ENCODE data around the gene KCNAB1. TPM values are rescaled to one million over a fixed set of nuclear protein-coding genes. Genes with fewer than 3 reads are reported as not detected.

The KCNAB1 gene
- total RNA-seq, 3 donors from 2014 or later: 0.65 to 13.5 (median 1.2) TPM

DNA sequence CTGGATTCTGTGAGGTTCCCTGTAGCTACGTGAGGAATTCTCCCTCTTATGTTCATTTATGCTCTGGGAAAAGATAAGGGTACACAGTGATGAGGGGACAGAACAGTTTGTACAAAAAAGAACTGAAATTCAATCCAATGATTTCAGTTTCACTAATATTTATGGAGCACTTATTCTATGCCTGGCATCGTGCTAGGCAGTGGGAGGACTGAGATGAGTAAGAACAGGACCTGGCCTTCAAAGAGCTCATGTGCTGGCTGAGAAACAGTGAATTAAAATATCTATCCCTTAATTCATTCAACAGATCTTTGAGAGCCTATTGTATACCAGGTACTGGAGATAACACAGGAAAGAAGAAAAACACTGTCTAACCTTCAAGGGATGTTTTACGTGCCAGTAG, 412.4 kb downstream of the KCNAB1 start:
- Histone ChIP-seq H3K4me3 (no peak overlapping the region), H3K36me3 (ENCODE audit: low read depth) (no peaks in the 10 kb centered on the region), H3K9me3 (no peaks in the 10 kb centered on the region), H3K4me1 (ENCODE audit: low read depth) (no peaks in the 10 kb centered on the region)
- intact Hi-C loops (cut with DNase I, micrococcal nuclease): no loop called here
- ATAC-seq (no peak), DNase-seq (no peak)
- TF ChIP-seq, protein P1, sequence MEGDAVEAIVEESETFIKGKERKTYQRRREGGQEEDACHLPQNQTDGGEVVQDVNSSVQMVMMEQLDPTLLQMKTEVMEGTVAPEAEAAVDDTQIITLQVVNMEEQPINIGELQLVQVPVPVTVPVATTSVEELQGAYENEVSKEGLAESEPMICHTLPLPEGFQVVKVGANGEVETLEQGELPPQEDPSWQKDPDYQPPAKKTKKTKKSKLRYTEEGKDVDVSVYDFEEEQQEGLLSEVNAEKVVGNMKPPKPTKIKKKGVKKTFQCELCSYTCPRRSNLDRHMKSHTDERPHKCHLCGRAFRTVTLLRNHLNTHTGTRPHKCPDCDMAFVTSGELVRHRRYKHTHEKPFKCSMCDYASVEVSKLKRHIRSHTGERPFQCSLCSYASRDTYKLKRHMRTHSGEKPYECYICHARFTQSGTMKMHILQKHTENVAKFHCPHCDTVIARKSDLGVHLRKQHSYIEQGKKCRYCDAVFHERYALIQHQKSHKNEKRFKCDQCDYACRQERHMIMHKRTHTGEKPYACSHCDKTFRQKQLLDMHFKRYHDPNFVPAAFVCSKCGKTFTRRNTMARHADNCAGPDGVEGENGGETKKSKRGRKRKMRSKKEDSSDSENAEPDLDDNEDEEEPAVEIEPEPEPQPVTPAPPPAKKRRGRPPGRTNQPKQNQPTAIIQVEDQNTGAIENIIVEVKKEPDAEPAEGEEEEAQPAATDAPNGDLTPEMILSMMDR (IDR thresholded peaks at IDR 0.05): no peak

DNA sequence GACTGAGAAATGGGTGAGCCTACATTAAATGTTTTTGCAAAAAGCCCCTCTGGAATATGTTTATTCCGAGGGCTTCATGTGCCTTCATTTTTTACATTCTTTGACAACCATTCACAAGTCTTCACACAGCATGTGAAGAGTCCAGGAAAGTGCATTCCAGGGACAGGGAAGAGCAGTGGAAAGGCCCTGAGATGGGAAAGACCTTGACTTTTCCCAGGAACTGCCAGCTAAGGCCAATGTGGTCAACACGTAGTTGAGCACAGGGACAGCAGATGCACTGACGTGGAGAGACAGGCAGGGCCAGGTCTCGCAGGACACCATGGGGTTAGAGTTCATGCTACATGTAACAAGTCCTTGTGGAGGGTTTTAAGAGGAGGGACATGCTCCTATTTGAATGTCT, 412.8 kb downstream of the KCNAB1 start:
- Histone ChIP-seq H3K36me3 (ENCODE audit: low read depth) (no peaks in the 10 kb centered on the region), H3K4me3 (no peak overlapping the region), H3K4me1 (ENCODE audit: low read depth) (no peaks in the 10 kb centered on the region), H3K9me3 (no peaks in the 10 kb centered on the region)
- no peak for DNase-seq
- ATAC-seq: no peak
- TF ChIP-seq, protein P1 (IDR thresholded peaks at IDR 0.05): no peak
- intact Hi-C loops (cut with DNase I, micrococcal nuclease): no loop called here

DNA sequence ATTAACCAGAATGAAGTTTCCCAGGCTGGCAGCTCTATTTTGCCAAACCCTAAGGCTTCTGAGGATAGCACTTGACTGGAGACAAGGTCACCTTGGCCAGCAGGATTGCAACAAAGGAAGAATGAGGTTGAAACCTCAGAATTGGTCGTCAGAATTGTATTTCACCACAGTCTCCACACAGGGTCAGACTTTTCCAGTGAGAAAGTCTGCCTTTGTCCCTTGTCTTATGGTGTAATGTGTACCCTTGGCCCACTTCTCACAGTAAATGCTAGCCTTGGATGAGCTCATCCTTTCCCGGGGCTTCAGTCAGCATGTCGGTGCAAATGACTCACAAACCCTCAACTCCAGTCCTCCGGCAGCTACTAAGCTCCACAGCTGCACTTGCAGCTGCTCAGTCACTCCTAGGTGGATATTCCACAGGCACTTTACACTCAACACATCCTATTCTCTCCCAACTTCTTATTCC, 414.8 kb downstream of the KCNAB1 start:
- Histone ChIP-seq H3K4me3 (no peak overlapping the region), H3K36me3 (ENCODE audit: low read depth) (no peaks in the 10 kb centered on the region), H3K9me3 (no peaks in the 10 kb centered on the region), H3K4me1 (ENCODE audit: low read depth) (no peaks in the 10 kb centered on the region)
- ATAC-seq: peak; percentile 86
- intact Hi-C loops (cut with DNase I, micrococcal nuclease): no loop called here
- peak in 2 of 3 donors; percentile 39 to 40 for DNase-seq
- TF ChIP-seq, protein P1 (IDR thresholded peaks at IDR 0.05): no peak

DNA sequence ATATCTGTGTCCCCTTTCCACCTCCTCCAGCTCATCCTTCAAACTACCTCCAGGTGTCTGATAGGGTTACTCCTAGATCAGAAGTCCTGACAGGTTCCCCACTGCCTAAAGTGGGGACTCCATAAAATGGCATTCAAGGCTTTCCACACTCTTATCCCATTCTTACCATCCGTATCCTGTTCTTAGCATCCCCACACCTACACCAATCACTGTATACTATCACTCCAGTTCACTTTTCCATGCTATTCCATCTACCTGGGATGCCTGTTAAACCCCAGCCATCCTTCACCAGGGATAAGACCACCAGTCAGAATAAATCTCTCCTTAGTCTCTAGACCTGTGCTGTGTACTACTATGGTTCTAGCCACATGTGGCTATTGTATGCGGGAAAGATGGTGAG, 415.4 kb downstream of the KCNAB1 start:
- TF ChIP-seq, protein P1 (IDR thresholded peaks at IDR 0.05): no peak
- DNase-seq (no peak), ATAC-seq (no peak)
- no peaks in the 10 kb centered on the region for H3K9me3 ChIP-seq
- H3K36me3 ChIP-seq (ENCODE audit: low read depth): no peaks in the 10 kb centered on the region
- no peak overlapping the region for H3K4me3 ChIP-seq
- intact Hi-C loops (cut with DNase I, micrococcal nuclease): no loop called here
- H3K4me1 ChIP-seq (ENCODE audit: low read depth): no peaks in the 10 kb centered on the region

DNA sequence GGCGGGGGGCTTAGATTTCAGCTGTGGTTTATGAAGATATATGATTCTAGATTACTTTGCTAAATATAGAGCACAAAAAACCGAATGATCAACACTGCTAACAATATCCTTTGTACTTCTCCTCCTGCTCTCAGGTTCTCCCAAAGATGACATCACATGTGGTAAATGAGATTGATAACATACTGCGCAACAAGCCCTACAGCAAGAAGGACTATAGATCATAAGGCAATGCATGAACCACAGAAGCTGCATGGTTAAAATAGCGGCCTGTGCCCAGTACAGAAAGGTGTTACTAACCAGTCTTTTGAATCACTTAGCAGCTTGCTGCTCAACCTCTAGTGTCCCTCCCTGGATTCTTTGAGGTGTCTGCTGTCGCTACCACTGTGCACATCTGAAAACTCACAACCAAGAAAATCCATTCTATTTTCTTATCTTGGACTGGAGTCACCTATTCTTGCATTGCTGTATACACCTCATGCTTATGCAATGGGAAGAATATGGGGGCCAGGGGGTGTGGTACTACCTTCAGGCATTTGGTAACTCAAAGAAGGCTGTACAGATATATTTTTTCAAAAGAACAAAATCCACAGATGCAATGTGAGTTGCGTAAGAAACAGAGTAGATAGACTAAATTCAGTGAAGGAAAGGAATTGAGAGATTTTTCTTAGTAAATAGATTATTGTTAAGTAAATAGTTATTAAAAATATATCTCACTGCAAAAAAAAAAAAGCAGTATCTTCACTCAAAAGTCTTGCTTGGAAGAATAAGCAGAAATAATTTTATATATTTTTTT, 416.3 kb downstream of the KCNAB1 start:
- DNase-seq (no peak), ATAC-seq (no peak)
- no peaks in the 10 kb centered on the region for H3K9me3 ChIP-seq
- H3K4me1 ChIP-seq (ENCODE audit: low read depth): no peaks in the 10 kb centered on the region
- no peaks in the 10 kb centered on the region for H3K36me3 ChIP-seq (ENCODE audit: low read depth)
- H3K4me3 ChIP-seq: no peak overlapping the region
- TF ChIP-seq, protein P1 (IDR thresholded peaks at IDR 0.05): no peak
- intact Hi-C loops (cut with DNase I, micrococcal nuclease): no loop called here

Data from mucosa of descending colon (tissue), 3 donors.